IPS DF 19.7 (cell line): ENCODE data around the gene STON2.
"Not testable (repeated sequence)": the region's sequence is repeated elsewhere in the genome, so short reads cannot be mapped to it uniquely, and the experiment has no call there.

Experiments used
- DNase-seq: peaks from one replicate; pipeline ENCODE4 v3.0.0-alpha.2; 2013; ENCODE audit warnings: low read depth, low spot score

The STON2 gene

DNA sequence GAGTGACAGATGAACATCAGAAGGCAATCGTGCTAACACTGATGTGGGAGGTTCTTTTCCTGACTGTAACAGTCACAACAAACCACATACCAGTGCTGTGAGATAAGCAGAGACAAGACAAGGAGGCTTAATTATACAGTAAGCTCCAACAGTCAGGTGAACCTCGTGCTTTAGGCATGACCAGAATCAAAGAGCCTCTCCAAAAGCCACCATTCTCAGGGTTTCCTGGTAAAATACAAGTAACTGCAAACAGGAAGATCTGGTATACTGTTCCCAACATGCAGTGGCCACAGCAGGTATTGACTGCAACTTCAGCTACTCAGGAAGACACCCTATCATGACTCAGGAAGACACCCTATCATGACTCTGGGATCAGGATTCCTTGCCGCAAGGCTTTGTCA is 132.1 kb downstream of the STON2 start:
- DNase-seq = no peak

DNA sequence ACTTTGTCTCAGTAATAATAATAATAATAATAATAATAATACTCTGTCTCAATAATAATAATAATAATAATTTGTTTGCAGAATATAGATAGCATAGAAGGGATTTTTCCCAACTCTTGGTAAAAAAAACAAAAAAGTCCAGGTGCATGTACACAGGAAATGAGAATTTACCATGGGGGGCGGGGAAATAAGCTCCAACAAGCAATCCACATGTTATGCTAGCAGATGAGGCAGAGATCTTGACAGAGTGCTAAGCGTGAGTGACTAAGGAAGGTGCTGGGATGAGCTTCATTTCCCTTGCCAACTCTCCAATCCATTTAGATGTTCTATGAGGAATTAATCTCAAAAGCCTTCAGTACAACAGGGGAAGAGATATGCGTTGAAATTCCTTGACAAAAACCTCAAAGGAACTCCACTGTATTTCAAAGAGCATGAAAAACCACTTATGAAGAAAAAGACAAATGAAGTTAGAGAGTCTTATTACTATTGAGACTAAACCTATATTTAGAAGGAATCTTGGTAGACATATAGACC is 134.4 kb downstream of the STON2 start:
- no peak for DNase-seq

DNA sequence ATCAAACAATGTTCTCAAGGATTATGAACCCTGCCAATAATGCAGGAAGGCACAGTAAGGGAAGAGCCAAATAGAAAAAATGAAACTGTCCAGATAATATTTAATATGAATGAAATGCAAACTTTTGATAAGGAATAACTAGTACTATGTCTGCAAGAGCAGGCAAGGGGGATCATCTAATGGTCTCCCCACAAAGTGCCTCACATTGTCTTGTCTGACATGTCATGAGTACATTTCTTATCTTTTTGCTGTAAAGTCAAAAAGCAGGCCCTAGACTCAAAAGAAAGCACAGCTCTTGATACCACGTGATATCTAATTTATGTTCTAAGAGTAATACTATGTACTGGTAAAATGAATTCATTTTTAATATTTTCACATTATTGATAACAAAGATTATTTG is 135.5 kb downstream of the STON2 start:
- DNase-seq = no peak

DNA sequence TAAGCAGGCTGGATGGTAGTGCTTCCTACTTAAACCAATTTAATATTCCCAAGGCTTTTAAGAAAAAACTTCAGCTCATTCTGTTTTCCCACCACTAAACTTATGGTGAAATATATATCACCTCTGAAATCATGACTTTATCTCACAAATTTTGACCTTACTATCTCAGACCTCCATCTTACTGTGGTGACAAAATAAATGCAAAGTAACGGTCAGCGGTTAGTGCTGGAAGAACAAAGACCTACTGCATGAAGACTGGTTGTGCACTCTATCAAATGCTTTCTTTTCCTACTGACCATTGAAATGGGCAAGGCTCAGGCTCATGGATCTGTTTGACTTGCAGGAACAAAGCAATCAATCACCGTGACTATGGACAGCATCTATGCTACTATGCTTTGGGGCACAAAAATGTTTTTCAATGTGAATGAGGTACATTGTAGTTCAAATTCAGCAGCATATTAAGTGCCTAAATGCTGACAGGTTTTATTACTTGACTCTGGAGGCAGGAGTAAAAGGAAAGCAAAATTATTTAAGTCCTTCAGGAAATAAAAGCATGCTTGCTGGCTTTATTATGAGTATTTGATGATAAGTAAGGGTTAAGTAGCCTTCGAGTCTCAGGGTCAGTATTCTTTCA is 136.2 kb downstream of the STON2 start:
- no peak for DNase-seq

DNA sequence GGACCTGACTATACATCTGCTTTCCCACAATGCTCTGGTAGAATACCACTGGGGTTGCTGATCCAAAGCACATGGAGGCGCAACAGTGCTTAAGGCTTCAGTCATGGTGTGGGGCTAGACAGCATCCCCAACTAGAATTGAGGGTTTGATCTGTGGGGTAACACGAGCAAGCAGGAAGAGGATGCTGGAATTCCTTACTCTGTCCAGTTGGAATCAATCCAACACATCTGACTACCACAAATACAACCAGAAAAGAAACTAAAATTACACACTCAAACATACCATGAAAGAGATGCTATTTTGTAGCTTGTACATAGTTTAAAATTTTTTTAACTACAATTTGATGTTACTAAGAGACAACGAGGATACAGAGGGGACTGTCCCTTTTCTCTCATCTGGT is 138.9 kb downstream of the STON2 start:
- no peak for DNase-seq

DNA sequence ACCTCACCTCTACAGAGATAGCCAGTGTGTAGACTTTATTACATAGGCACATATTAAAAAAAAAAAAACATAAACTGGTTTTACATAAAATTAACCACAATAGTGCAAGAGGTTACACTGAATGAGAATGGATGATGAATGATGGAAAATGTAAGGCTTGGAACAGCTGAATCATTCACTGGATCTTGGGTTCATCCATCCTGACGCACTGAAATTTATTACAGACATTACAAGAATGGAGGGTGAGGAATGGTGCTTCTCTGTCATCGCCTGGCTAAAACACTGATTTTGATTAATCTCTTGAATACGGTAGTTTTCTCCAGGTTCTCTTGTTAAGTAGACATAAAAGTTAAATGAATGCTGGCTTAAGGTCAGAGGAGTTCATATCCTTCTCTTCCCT is 139.4 kb downstream of the STON2 start:
- no peak for DNase-seq

DNA sequence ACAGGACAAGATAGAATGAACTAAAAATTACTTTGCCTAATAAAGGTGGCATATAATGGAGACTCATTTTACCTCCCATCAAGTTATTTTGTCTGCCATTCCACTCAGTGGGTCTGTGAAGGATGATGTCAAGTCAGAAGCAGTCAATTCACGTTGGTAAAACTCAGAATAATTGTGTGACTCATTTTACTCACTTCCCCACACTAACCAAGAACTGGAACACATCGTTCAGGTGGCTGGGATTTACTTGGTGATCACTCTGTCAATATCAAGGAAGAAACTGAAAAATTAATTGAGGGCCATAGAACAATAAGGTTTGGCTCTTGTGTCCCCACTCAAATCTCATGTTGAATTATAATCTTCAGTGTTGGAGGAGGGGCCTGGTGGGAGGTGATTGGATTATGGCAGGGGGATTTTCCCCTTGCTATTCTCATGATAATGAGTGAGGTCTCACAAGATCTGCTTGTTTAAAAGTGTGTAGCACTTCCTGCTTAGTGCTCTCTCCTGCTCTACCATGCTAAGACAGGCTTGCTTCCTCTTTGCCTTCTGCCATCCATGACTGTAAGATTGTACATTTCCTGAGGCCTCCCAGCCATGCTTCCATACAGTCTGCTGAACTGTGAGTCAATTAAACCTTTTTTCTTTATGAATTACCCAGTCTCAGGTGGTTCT is 143.7 kb downstream of the STON2 start:
- no peak for DNase-seq

DNA sequence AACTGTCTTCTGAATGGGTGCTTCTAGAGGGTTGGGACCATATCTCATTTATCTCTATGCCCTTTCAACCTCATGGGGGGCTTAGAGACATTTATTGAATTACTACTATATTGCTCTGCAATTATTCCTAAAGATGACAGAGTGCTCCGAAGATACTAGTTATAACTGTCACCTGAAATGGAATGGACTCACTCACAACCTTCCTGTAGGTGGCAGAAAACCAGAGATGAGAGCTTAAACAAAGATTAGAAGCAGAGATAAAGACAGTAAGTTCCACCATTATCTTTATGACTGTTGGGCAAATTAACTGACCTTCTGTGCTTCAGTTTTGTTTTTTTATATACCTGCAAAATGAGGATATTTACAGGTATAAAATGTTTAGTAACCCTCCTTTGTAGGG is 147.8 kb downstream of the STON2 start:
- DNase-seq = no peak

DNA sequence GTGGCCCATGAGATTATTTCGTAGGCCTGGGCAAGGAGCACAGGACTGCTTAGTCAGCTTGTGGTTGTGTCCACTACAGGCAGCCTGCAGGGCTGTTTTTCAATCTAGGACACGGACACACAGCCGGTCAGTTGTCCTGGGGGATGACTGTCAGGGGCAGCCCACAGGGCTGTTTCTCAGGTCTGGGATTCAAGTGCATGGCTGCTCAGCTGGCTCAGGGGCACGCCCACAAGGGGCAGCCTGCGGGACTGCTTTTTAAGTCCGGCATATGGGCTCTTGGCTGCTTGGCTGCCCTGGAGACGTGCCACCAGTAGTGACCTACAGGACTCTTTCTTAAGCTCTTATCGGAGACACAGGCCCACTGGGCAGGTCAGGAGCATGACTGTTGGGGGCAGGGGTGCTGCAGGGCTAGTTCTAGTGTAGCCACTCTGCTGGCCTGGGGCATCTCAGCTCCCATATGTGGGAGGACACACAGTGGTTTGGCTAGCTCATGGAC is 152.8 kb downstream of the STON2 start:
- no peak for DNase-seq

DNA sequence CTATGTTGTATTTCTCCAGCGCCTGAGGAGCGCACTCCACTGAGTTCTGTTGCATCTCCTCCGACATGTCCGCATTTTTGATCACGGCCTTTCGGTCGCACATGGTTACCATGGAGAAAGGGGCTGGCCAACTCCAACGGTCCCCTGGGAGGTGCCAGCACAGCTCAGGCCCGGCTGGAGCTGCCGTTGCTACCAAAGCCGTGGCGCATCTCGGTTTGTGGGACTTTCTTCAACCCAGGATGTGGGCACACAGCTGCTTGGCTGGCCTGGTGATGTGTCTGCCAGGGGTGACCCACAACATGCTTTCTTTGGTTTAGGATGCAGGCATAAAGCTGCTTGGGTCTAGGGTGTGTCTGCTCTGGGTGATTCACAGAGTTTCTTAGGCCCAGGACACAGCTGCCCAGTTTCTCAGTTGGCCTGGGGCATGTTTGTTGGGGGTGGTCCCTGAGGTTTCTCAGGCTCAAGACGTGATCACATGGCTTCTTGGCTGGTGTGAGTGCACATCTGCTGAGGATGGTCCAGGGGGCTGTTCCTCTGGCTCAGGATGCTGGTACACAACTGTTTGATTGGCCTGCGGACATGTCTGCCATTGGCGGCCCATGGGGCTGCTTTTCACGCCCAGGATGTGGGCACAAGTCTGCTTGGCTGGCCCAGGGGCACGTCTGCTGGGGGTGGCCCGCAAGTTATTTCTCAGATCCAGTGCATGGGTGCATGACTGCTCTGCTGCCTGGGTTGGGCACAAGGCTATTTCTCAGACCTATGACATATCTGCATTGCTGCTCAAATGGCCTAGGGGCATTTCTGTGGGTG is 153.5 kb downstream of the STON2 start:
- DNase-seq = no peak

DNA sequence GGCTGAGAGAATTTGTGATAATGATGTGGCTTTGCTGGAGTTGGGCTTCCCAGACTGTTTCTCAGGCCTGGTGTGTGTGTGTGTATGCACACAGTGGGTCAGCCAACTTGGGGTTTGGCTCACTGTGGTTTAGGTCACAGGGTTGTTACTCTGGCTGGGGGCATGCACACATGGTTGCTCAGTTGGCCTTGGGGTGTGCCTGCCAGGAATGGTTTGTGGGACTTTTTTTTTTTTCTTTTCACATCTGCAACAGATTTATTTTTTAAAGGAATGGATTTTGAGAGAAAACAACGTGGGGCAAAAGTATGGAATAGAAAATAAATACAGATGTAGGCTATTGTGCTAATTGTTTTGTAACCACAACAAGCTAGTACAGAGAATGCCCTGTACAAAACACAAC is 154.4 kb downstream of the STON2 start:
- no peak for DNase-seq

DNA sequence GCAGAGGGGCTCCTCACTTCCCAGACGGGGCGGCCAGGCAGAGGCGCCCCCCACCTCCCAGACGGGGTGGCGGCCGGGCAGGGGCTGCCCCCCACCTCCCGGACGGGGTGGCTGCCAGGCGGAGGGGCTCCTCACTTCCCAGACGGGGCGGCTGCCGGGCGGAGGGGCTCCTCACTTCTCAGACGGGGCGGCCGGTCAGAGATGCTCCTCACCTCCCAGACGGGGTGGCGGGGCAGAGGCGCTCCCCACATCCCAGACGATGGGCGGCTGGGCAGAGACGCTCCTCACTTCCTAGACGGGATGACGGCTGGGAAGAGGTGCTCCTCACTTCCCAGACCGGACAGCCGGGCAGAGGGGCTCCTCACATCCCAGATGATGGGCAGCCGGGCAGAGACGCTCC is 155.7 kb downstream of the STON2 start:
- DNase-seq = not testable (repeated sequence)

DNA sequence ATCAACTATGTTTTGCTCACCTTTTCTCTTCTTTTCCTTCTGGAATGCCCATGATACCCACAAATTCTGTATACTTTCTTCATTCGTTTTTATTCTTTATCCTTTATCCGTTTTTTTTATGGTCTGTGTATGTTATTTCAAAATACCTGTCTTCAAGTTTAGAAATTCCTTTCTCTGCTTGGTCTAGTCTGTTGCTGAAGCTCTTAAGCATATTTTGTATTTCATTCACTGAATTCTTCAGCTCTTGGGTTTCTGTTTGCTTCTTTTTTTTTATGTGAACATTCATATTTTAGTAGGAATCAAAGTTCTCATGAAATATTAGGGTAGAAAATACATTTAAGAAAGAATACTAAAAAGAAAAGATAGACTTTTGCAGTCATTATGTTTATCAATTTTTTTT is 156.6 kb downstream of the STON2 start:
- no peak for DNase-seq

DNA sequence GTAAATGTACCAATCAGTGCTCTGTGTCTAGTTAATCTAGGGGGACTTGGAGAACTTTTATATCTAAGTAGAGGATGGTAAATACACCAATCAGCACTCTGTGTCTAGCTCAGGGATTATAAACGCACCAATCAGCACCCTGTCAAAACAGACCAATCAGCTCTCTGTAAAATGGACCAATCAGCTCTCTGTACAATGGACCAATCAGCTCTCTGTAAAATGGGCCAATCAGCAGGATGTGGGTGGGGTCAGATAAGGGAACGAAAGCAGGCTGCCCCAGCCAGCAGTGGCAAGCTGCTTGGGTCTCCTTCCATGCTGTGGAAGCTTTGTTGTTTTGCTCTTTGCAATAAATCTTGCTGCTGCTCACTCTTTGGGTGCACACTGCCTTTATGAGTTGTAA is 163.3 kb downstream of the STON2 start:
- not testable (repeated sequence) for DNase-seq

DNA sequence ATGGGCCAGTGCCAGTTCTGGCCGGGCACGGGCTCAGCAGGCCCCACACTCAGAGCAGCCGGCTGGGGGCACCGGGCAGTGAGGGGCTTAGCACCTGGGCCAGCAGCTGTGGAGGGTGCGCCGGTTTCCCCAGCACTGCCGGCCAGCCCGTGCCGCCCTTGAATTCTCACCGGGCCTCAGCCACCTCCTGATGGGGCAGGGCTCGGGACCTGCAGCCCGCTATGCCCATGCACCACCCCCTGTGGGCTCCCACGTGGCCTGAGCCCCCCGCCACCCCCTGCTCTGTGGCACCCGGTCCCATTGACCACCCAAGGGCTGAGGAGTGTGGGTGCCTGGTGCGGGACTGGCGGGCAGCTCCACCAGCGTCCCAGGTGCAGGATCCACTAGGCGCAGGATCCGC is 164.0 kb downstream of the STON2 start:
- no peak for DNase-seq

DNA sequence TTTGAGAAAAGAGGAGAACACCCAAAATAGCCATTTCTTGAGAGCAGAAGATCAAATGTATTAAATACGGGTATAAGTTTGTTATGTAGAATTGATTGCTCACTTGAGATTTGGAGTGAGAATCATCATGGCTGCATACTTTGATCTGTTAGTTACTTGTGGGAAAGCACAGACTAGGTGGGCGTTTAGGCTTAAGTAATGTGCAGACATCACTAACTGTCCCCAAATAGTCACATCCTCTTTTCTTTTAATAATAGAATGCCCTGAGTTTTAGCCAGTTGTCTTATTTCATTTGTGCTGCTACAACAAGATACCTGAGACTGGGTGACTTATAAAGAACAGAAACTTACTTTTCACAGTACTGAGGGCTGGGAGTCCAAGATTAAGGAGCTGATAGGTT is 165.0 kb downstream of the STON2 start:
- DNase-seq = no peak

DNA sequence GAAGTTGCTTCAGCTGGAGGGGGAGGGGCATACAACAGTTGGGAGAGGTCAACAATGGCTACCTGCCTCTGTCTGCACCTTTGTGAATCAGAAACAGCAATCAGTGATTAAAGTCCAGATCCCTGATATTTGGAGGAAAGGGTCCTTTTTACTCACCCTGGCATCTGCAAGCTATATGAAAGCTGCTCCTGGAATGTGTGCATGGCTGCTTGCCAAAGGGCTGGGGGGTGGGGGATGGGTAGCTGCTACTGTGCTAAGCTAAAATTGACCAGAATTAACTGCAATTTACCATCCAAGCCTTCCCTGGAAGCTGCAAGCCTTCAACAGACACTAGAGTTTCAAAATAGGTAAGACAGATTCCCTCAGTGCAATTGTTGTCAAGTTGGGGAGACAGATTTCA is 165.8 kb downstream of the STON2 start:
- DNase-seq = no peak

DNA sequence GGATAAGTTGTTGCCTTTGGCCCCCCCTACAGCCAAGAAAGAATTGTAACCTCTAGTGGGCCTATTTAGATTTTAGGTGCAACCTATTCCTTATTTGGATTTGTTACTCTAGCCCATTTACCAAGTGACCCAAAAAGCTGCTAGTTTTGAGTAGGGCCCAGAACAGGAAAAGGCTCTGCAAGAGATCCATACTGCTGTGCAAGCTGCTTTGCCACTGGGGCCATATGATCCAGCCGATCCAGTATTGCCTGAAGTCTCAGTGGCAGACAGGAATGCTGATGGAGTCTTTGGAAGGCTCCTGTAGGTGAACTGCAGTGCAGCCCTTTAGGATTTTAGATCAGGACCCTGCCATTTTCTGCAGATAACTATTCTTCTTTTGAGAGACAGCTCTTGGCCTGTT is 166.5 kb downstream of the STON2 start:
- no peak for DNase-seq

DNA sequence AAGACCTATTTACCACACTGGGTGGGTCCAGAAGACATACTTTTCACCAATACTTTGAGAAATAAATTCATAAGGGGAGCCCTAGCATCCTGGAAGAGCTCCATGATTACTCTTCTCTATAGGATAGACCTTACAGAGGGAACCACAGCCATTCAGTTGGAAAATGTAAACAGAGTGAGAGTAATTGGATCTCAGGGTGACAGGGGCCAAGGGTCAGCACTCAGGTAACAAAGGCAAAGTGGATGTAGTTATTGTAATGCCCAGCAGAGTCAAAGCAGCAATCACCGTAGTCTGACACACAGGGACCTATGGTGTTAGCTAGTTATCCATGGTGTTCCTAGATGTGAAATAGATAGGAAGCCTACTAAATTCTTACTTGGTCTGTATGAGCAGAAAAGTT is 168.6 kb downstream of the STON2 start:
- DNase-seq = no peak

DNA sequence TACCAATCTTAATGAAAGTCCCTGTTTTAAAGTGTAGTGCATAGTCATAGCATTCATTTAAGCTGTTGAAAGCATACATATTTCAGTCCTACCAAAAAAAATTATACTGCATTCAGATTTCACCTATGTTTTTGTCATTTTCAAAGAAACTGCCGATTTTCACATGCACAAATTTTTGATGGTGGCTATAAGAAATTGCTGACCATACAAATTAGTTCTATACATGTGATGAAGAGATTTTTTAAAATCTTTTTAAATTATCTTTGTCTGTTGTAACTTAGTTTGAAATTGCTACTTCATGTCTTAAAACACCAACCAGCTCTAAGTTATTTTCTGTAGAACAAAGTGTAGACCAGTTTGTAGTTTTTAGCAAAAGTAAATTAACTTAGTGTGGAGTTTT is 175.9 kb downstream of the STON2 start:
- DNase-seq = no peak

DNA sequence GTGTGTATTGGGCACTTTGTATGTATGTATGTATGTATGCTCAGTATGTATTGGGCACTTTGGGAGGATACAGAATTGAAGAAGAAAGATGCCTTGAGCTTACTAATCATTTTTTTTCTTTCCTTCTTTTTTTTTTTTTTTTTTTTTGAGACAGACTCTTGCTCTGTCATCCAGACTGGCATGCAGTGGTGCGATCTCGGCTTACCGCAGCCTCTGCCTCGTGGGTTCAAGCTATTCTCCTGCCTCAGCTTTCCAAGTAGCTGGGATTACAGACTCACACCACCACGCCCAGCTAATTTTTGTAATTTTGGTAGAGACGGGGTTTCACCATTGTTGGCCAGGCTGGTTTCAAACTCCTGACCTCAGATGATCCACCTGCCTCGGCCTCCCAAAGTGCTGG is 176.3 kb downstream of the STON2 start:
- not testable (repeated sequence) for DNase-seq

DNA sequence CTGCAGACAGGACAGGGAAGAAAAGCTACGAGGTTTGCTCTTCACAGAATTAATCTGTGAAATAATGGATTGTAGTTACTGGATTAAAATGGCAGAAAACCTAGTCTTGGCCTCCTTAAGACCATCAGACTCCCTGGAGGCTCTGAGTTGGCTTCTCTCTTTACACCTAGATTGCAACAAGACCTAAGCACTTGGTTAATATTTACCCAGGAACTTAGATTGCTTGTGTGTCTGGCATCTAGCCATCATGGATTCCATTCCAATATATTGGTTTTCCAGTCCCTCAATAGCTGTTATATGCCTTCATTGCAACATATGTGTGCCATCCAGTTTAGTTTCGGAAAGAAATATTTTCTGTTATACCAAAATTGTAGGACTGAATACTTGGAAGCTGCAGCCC is 177.4 kb downstream of the STON2 start:
- no peak for DNase-seq

DNA sequence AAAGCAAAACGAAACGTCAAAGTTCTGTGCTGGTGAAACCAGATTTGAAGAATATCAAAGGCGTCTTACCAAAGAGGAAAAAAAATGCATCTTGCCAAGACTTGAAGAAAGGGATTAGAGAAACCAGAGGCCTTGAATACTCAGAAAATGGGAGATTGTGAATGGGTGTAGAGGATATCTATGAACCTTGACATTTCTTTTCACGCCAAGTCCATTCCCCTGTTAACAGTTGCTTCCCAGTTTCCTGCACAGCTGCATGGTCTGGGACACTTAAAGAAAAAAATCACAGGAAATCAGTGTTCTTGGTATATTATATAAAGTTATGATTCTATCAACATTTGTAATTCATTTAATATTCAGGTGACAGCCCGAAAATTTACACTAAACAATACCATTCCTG is 178.0 kb downstream of the STON2 start:
- no peak for DNase-seq
